ENCODE measurements around the gene ITGA11. TPM values are rescaled to one million over a fixed set of nuclear protein-coding genes. Genes with fewer than 3 reads are reported as not detected.
A peak's percentile ranks its signal among the peaks of the same experiment; 100 is the strongest.

ITGA11 gene
- total and polyA plus RNA-seq, 2 of the 13 experiments (the other 11 are each of a cell fraction or from before 2014, with no cell fraction given): not detected

DNA sequence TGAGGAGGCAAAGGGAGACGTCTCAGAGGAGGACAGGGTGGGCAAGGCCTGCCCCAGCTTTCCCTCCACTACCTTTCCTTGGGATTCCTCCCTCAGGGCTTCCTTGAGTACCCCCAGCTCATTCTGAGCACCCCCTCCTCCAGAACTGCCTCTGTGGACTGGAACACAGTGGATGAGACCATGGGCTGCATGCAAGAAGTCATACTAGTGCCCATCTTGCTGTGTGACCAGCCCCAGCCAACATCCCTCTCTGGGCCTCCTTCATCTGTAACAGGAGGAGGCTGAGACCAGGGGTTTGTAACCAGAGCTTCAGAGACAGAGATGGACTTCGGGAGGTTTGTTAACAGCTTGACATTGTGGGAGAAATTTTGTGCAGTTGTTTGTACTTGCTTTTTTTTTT lies 128.8 kb downstream of the ITGA11 start:
- Histone ChIP-seq H3K79me2 (ENCODE audit: insufficient read depth, low read length) (no peaks in the 10 kb centered on the region), H3K4me2 (ENCODE audit: low read depth, low read length) (no peak overlapping the region), H4K20me1 (ENCODE audit: insufficient read depth, low read length) (no peaks in the 10 kb centered on the region), H3K9me3 (ENCODE audit: low read length) (no peaks in the 10 kb centered on the region), H3K9ac (ENCODE audit: insufficient read depth, low read depth, low read length) (no peak overlapping the region), H3K4me1 (ENCODE audit: insufficient read depth, low read length) (peaks cover 75% of the 10 kb centered on the region), H3K36me3 (replicated peaks in 1 of 2; ENCODE audit: control insufficient read depth in 1 of 2, insufficient read depth in 2 of 2, low read length in 2 of 2) (no peaks in the 10 kb centered on the region), H3K27ac (ENCODE audit: extremely low read length, insufficient read depth, low read length) (no peak overlapping the region), H2AFZ (ENCODE audit: low read length) (no peak overlapping the region), H3K4me3 (replicated peaks in 1 of 3; ENCODE audit: insufficient read depth in 1 of 3, low read depth in 2 of 3, low read length in 3 of 3) (no peak overlapping the region), H3K27me3 (ENCODE audit: control insufficient read depth in 1 of 2, insufficient read depth in 2 of 2, low read length in 2 of 2) (no peaks in the 10 kb centered on the region)
- no peak for FAIRE-seq
- POLR2A ChIA-PET: interaction anchor here (1.0 kb wide), 1 partner anchor 26 kb away, joined by 5 read pairs; the partner anchor contains the start of gene FEM1B
- peak; percentile 82 for TF ChIP-seq ZNF768 (CRISPR knock-in tag; IDR thresholded peaks at IDR 0.05)
- TF ChIP-seq ZMYM3 (CRISPR knock-in tag; IDR thresholded peaks at IDR 0.05): peak; percentile 68
- TF ChIP-seq GABPB1 (CRISPR knock-in tag; IDR thresholded peaks at IDR 0.05): no peak
- CTCF ChIA-PET (ENCODE audit: low intra/inter-chr PET ratio, low total read pairs): no interaction called here
- in situ Hi-C loops (cut with HindIII; ENCODE audit: extremely low pct_ligation_motif_present, low pct_unique_long_range_greater_than_20kb) (loop anchor here (5.0 kb wide), 1 partner anchor 46 kb away; no protein-coding TSS in a partner anchor), intact Hi-C loops (cut with micrococcal nuclease; ENCODE audit: unreplicated experiment) (no loop called here)
- no peak for DNase-seq (ENCODE audit: low spot score)
- ATAC-seq: no peak
- no TSS peak for BruUV-seq (replicated peaks)
- 51% methylated on average over 2 of the region's 2 CpGs for WGBS (ENCODE audit: low lambda C conversion rate)

DNA sequence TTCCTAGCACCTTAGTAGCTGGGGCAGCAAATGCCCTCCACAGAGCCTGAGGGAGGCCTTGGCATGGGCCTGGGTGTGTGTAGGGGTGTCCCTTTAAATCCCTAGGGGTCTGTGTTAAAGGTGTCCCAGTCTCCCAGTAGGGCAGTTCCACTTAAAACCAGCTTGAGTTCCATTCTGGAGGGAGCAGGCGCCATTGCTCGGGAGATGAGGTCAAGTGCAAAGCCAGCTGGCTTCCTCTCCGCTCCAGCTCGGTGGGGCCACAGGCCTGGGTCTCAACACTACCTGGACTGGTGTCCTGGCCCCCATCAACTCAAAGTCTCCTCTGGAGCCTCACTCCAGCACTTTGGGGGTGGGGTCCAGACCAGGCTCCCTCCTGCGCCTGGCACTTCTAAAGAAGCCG lies 129.2 kb downstream of the ITGA11 start:
- ChIA-PET CTCF (ENCODE audit: low intra/inter-chr PET ratio, low total read pairs) (no interaction called here), POLR2A (interaction anchor here (1.0 kb wide), 1 partner anchor 25 kb away, joined by 5 read pairs; the partner anchor contains the start of gene FEM1B)
- H4K20me1 ChIP-seq (ENCODE audit: insufficient read depth, low read length): no peaks in the 10 kb centered on the region
- no peaks in the 10 kb centered on the region for H3K36me3 ChIP-seq (replicated peaks in 1 of 2; ENCODE audit: control insufficient read depth in 1 of 2, insufficient read depth in 2 of 2, low read length in 2 of 2)
- DNase-seq (ENCODE audit: low spot score): no peak
- no peaks in the 10 kb centered on the region for H3K9me3 ChIP-seq (ENCODE audit: low read length)
- no peak overlapping the region for H3K4me2 ChIP-seq (ENCODE audit: low read depth, low read length)
- no peak for FAIRE-seq
- no peaks in the 10 kb centered on the region for H3K79me2 ChIP-seq (ENCODE audit: insufficient read depth, low read length)
- no peak for ATAC-seq
- H3K4me3 ChIP-seq (replicated peaks in 1 of 3; ENCODE audit: insufficient read depth in 1 of 3, low read depth in 2 of 3, low read length in 3 of 3): no peak overlapping the region
- in situ Hi-C loops (cut with HindIII; ENCODE audit: extremely low pct_ligation_motif_present, low pct_unique_long_range_greater_than_20kb) (loop anchor here (5.0 kb wide), 1 partner anchor 45 kb away; no protein-coding TSS in a partner anchor), intact Hi-C loops (cut with micrococcal nuclease; ENCODE audit: unreplicated experiment) (no loop called here)
- no TSS peak for BruUV-seq (replicated peaks)
- no peak overlapping the region for H2AFZ ChIP-seq (ENCODE audit: low read length)
- H3K9ac ChIP-seq (ENCODE audit: insufficient read depth, low read depth, low read length): no peak overlapping the region
- no peak overlapping the region for H3K27ac ChIP-seq (ENCODE audit: extremely low read length, insufficient read depth, low read length)
- TF ChIP-seq TEAD2 (CRISPR knock-in tag; IDR thresholded peaks at IDR 0.05): no peak
- TF ChIP-seq, protein P1, sequence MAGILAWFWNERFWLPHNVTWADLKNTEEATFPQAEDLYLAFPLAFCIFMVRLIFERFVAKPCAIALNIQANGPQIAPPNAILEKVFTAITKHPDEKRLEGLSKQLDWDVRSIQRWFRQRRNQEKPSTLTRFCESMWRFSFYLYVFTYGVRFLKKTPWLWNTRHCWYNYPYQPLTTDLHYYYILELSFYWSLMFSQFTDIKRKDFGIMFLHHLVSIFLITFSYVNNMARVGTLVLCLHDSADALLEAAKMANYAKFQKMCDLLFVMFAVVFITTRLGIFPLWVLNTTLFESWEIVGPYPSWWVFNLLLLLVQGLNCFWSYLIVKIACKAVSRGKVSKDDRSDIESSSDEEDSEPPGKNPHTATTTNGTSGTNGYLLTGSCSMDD (CRISPR knock-in tag; IDR thresholded peaks at IDR 0.05): no peak
- TF ChIP-seq, protein P2, sequence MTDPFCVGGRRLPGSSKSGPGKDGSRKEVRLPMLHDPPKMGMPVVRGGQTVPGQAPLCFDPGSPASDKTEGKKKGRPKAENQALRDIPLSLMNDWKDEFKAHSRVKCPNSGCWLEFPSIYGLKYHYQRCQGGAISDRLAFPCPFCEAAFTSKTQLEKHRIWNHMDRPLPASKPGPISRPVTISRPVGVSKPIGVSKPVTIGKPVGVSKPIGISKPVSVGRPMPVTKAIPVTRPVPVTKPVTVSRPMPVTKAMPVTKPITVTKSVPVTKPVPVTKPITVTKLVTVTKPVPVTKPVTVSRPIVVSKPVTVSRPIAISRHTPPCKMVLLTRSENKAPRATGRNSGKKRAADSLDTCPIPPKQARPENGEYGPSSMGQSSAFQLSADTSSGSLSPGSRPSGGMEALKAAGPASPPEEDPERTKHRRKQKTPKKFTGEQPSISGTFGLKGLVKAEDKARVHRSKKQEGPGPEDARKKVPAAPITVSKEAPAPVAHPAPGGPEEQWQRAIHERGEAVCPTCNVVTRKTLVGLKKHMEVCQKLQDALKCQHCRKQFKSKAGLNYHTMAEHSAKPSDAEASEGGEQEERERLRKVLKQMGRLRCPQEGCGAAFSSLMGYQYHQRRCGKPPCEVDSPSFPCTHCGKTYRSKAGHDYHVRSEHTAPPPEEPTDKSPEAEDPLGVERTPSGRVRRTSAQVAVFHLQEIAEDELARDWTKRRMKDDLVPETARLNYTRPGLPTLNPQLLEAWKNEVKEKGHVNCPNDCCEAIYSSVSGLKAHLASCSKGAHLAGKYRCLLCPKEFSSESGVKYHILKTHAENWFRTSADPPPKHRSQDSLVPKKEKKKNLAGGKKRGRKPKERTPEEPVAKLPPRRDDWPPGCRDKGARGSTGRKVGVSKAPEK (CRISPR knock-in tag; IDR thresholded peaks at IDR 0.05; ENCODE audit: borderline replicate concordance): no peak
- no peak for TF ChIP-seq ZMYM2 (CRISPR knock-in tag; IDR thresholded peaks at IDR 0.05)
- TF ChIP-seq SOX13 (IDR thresholded peaks at IDR 0.05): no peak
- no peak for TF ChIP-seq SOX13 (CRISPR knock-in tag; conservative IDR thresholded peaks at IDR 0.05 in 1 of 2, IDR thresholded peaks at IDR 0.05 in 1 of 2)
- TF ChIP-seq ETV5 (CRISPR knock-in tag; IDR thresholded peaks at IDR 0.05; ENCODE audit: borderline replicate concordance): no peak
- no peak for TF ChIP-seq ZFAT (CRISPR knock-in tag; conservative IDR thresholded peaks at IDR 0.05)
- no peak for TF ChIP-seq HOXA5 (CRISPR knock-in tag; IDR thresholded peaks at IDR 0.05)
- no peak for TF ChIP-seq RFX1 (IDR thresholded peaks at IDR 0.05)
- no peak for TF ChIP-seq ZNF670 (CRISPR knock-in tag; IDR thresholded peaks at IDR 0.05; ENCODE audit: borderline replicate concordance)
- TF ChIP-seq ZSCAN21 (CRISPR knock-in tag; IDR thresholded peaks at IDR 0.05; ENCODE audit: borderline replicate concordance): no peak
- TF ChIP-seq MIXL1 (CRISPR knock-in tag; IDR thresholded peaks at IDR 0.05): no peak
- TF ChIP-seq ZNF292 (CRISPR knock-in tag; IDR thresholded peaks at IDR 0.05; ENCODE audit: borderline replicate concordance, low read depth): no peak
- no peak for TF ChIP-seq NFATC3 (CRISPR knock-in tag; IDR thresholded peaks at IDR 0.05)
- no CpG with 5 or more reads among the region's 6 CpGs for WGBS (ENCODE audit: low lambda C conversion rate)
- no peaks in the 10 kb centered on the region for H3K27me3 ChIP-seq (ENCODE audit: control insufficient read depth in 1 of 2, insufficient read depth in 2 of 2, low read length in 2 of 2)
- H3K4me1 ChIP-seq (ENCODE audit: insufficient read depth, low read length): peaks cover 79% of the 10 kb centered on the region
